K562 (cell line): ENCODE measurements around the gene ZDHHC8. TPM values are rescaled to one million over a fixed set of nuclear protein-coding genes. Genes with fewer than 3 reads are reported as not detected.
A peak's percentile ranks its signal among the peaks of the same experiment; 100 is the strongest.

Experiments
- ATF2 ChIP-seq: sonication (generic); formaldehyde crosslinking; IDR thresholded peaks from 2 replicates; pipeline ENCODE4 v1.8.1; 2022; ENCODE audit warnings: missing genetic modification reagents
- EZH2 ChIP-seq: IDR thresholded peaks from 2 replicates; pipeline ENCODE4 v1.6.1; 2012; ENCODE audit warnings: low read depth, mild to moderate bottlenecking, inconsistent platforms, low read length, borderline replicate concordance
- KLF1 ChIP-seq: fragments of 450-650 bp; IDR thresholded peaks from 2 replicates; pipeline ENCODE4 v1.6.1; 2016; ENCODE audit warnings: missing genetic modification characterization, missing compliant biosample characterization
- NR4A1 ChIP-seq, 2 experiments: fragments of 250-450 bp in 1 of 2; fragments of 450-650 bp in 1 of 2; sonication (Bioruptor Pico) in 1 of 2; IDR thresholded peaks; 2 replicates each; pipeline versions ENCODE4 v1.4.0 to v1.6.1; 2016 to 2020; ENCODE audit warnings: mild to moderate bottlenecking in 2 of 2, missing compliant biosample characterization in 1 of 2, missing genetic modification characterization in 1 of 2, moderate library complexity in 1 of 2
- SIRT6 ChIP-seq: IDR thresholded peaks from one replicate; pipeline ENCODE4 v1.6.1; 2012; ENCODE audit warnings: low read depth, mild to moderate bottlenecking, control low read depth, inconsistent platforms, low read length, moderate library complexity
- SNIP1 ChIP-seq: fragments of 450-650 bp; IDR thresholded peaks from 2 replicates; pipeline ENCODE4 v1.7.1; 2017; ENCODE audit warnings: low read depth, mild to moderate bottlenecking
- STAT6 ChIP-seq: sonication (generic); formaldehyde crosslinking; IDR thresholded peaks from 2 replicates; pipeline ENCODE4 v1.8.1; 2023; ENCODE audit warnings: mild to moderate bottlenecking, missing genetic modification reagents
- ZEB2 ChIP-seq: fragments of 450-650 bp; IDR thresholded peaks from 2 replicates; pipeline ENCODE4 v1.6.1; 2016
- ZNF431 ChIP-seq: sonication (generic); formaldehyde crosslinking; IDR thresholded peaks from 2 replicates; pipeline ENCODE4 v1.8.0; 2022; ENCODE audit warnings: mild to moderate bottlenecking, missing genetic modification reagents
- polyA plus RNA-seq, 8 experiments: library from polyadenylated mRNA; depleted of rRNA in 4 of 8; stranded (reverse) in 5 of 8; unstranded in 3 of 8; fragments of >200 nt; fragmentation: Nextera tagmentation in 2 of 8; fragmentation: Illumina TruSeq in 1 of 8; extraction: Ambion mirVana in 2 of 8; extraction: Trizol in 1 of 8; gene quantifications; 2 replicates each; pipeline versions ENCODE4 v1.2.1 to v1.2.3, GENCODE V29; 2011 to 2014; ENCODE audit warnings: inconsistent platforms in 1 of 8, missing spikeins in 1 of 8
- total RNA-seq, 7 experiments: library from RNA; depleted of rRNA in 6 of 7; stranded (reverse); fragments of >200 nt in 6 of 7; fragmentation: Illumina TruSeq in 2 of 7; extraction: Trizol in 2 of 7; gene quantifications; 2 replicates each; pipeline versions ENCODE4 v1.2.1 to v1.2.3, GENCODE V29; 2011 to 2021; ENCODE audit warnings: low replicate concordance in 1 of 7

Gene ZDHHC8
- total and polyA plus RNA-seq, 9 of the 15 experiments (the other 6 are each of a cell fraction or from before 2014, with no cell fraction given): 0.04 to 109 (median 16.4) TPM

- 0 out of 2 replicates have a peak, but pooled peaks have one; percentile 12 for TF ChIP-seq ATF2 (CRISPR knock-in tag)
- TF ChIP-seq KLF1 (tag): no peak
- no peak for TF ChIP-seq ZEB2
- no peak for TF ChIP-seq NR4A1 (CRISPR knock-in tag; IDR thresholded peaks at IDR 0.05)
- no peak for TF ChIP-seq NR4A1 (tag; IDR thresholded peaks at IDR 0.05)
- TF ChIP-seq EZH2: no peak
- TF ChIP-seq SIRT6: no peak
- no peak for TF ChIP-seq SNIP1
- no peak for TF ChIP-seq ZNF431
- 0 out of 2 replicates have a peak, but pooled peaks have one; percentile 58 for TF ChIP-seq STAT6 (CRISPR knock-in tag)
Observed at GRCh38 chr22:20155330-20156041, 23.9 kb downstream of the ZDHHC8 start (continued).
